Measurements from ENCODE around the gene APEH. TPM values are rescaled to one million over a fixed set of nuclear protein-coding genes. Genes with fewer than 3 reads are reported as not detected.
A peak's percentile ranks its signal among the peaks of the same experiment; 100 is the strongest.
"Not testable (repeated sequence)": the region's sequence is repeated elsewhere in the genome, so short reads cannot be mapped to it uniquely, and the experiment has no call there.

Gene APEH
- total and polyA plus RNA-seq, 9 of the 15 experiments (the other 6 are each of a cell fraction or from before 2014, with no cell fraction given) = 70.9 to 177 (median 117) TPM

DNA sequence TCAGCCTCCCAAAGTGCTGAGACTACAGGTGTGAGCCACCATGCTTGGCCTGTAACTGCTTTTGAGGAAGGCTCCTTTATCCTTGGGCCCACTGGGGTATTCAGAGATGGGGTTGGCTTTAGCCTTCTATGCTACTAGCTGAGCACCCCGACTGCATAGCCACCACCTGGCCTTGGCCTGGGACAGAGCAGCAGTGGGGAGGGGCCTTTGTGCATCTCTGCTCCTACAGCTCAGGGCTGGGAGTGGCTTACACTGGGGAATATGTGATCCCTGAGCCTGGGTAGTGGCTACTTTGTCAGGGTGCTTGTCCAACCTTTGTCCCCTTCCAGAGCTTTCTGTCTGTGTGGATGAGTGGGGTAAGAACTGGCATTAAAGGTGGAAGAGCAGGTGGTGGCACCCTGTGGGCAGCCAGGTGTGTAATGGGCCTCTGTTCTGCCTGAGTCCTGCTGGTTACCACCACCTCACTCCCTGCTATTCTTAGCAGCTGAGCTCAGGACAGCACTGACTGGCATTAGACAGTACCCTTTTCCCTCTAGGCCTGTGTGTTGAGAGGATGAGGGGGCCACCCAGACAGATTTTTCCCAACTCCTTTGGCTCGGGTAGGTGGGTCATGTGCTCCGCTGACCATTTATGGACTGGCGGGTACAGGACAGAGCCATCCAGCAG, 21.3 kb downstream of the APEH start:
- H3K27me3 ChIP-seq (ENCODE audit: control insufficient read depth in 2 of 2, insufficient read depth in 2 of 2, low read length in 2 of 2); intact Hi-C loops (cut with micrococcal nuclease); H3K9me3 ChIP-seq (replicated peaks; ENCODE audit: control insufficient read depth, insufficient read depth, low read depth, low read length); BruUV-seq (replicated peaks); H2AFZ ChIP-seq (ENCODE audit: low read depth, low read length); H4K20me1 ChIP-seq (replicated peaks; ENCODE audit: control insufficient read depth, insufficient read depth, low read length); H3K4me2 ChIP-seq (ENCODE audit: insufficient read depth, low read length); H3K9ac ChIP-seq (ENCODE audit: insufficient read depth in 1 of 2, low read depth in 2 of 2, low read length in 2 of 2); H3K4me3 ChIP-seq; DNase-seq (ENCODE audit: extremely low read depth in 1 of 4, low spot score in 3 of 4); H3K27ac ChIP-seq (ENCODE audit: extremely low read depth, low read depth, low read length); H3K9me1 ChIP-seq (ENCODE audit: control insufficient read depth, insufficient read depth, low read length); in situ Hi-C loops (cut with MboI); CTCF ChIA-PET (ENCODE audit: low intra/inter-chr PET ratio): not testable (repeated sequence)
- H3K79me2 ChIP-seq (ENCODE audit: control insufficient read depth, insufficient read depth, low read length) = peaks cover 16% of the 10 kb centered on the region
- FAIRE-seq (peak; percentile 63), ATAC-seq (peak; percentile 64)
- H3K36me3 ChIP-seq (ENCODE audit: control insufficient read depth, insufficient read depth, low read length) = peaks cover 31% of the 10 kb centered on the region; the same call in 2 of the 3 replicates
- peaks cover 0 to 14% of the 10 kb centered on the region in 2 experiments; a peak in 4 of 5 replicates for H3K4me1 ChIP-seq (replicated peaks in 1 of 2; ENCODE audit: control insufficient read depth in 2 of 2, insufficient read depth in 2 of 2, low read length in 2 of 2)
- WGBS (ENCODE audit: insufficient coverage, low coverage, missing lambda C conversion rate) = 100% methylated on average over 3 of the region's 4 CpGs
- POLR2A ChIA-PET = interaction anchor here (0.6 kb wide), 1 partner anchor 194 kb away, joined by 3 read pairs; no protein-coding TSS in a partner anchor

DNA sequence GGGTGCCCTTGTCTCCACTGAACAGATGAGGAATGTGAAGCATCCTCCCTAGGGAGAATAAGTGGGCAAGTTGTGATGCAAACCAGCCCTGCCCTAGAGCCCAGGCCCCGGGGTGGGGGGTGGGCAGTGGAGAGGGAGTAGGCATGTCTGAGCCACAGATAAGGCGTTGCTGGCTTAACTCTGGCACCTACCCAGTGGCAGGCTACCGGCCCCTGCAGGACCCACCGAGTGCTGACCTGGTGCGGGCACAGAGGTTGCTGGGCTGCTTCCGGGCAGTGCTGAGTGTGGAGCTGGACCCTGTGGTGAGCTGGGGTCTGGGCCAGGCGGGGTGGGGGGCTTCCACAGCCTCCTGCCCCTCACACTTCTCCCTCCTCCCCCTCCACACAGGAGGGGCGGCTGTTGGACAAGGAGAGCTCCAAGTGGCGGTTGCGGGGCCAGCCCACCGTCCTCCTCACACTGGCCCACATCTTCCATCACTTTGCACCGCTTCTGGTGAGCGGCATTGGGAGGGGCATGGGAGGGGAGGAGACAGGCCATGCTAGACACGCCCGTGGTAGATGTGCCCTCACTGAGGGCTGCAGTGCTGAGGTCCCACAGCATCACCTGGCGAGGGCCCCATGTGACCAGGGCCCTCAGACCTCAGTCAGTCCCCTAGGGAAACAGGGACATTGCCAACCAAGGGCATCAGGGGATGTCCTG, 25.3 kb downstream of the APEH start:
- H3K4me3 ChIP-seq = no peak overlapping the region
- peaks cover under 1% of the 10 kb centered on the region; the same call in 1 of the 3 replicates for H3K79me2 ChIP-seq (ENCODE audit: control insufficient read depth, insufficient read depth, low read length)
- H3K27me3 ChIP-seq (ENCODE audit: control insufficient read depth in 2 of 2, insufficient read depth in 2 of 2, low read length in 2 of 2) = no peaks in the 10 kb centered on the region
- peaks cover 0 to 10% of the 10 kb centered on the region in 2 experiments; a peak in 3 of 5 replicates for H3K4me1 ChIP-seq (replicated peaks in 1 of 2; ENCODE audit: control insufficient read depth in 2 of 2, insufficient read depth in 2 of 2, low read length in 2 of 2)
- ChIA-PET POLR2A (interaction anchor here (0.6 kb wide), 1 partner anchor 45 kb away, joined by 3 read pairs; no protein-coding TSS in a partner anchor), CTCF (ENCODE audit: low intra/inter-chr PET ratio) (no interaction called here)
- H2AFZ ChIP-seq (ENCODE audit: low read depth, low read length) = no peak overlapping the region
- no peak overlapping the region for H3K27ac ChIP-seq (ENCODE audit: extremely low read depth, low read depth, low read length)
- TF ChIP-seq ZNF253 (CRISPR knock-in tag; conservative IDR thresholded peaks at IDR 0.05) (no peak), THRAP3 (IDR thresholded peaks at IDR 0.05; ENCODE audit: borderline replicate concordance) (no peak), TEAD1 (CRISPR knock-in tag; IDR thresholded peaks at IDR 0.05) (no peak), ZFPM2 (CRISPR knock-in tag; IDR thresholded peaks at IDR 0.05) (no peak), ZC3H11A (IDR thresholded peaks at IDR 0.05; ENCODE audit: low read depth, low read length) (no peak), RBM39 (optimal IDR thresholded peaks at IDR 0.05; ENCODE audit: low read depth, low read length) (no peak), ZFP1 (CRISPR knock-in tag; IDR thresholded peaks at IDR 0.05) (no peak), RFX5 (IDR thresholded peaks at IDR 0.05; ENCODE audit: low read depth, low read length) (no peak), SAFB2 (IDR thresholded peaks at IDR 0.05; ENCODE audit: borderline replicate concordance, low read depth, low read length, severe bottlenecking) (no peak), GTF2A2 (tag; IDR thresholded peaks at IDR 0.05) (no peak), HDAC6 (IDR thresholded peaks at IDR 0.05; ENCODE audit: low read depth, low read length) (no peak), POLR2H (tag; IDR thresholded peaks at IDR 0.05; ENCODE audit: low read depth) (no peak)
- TF ChIP-seq, protein P1, sequence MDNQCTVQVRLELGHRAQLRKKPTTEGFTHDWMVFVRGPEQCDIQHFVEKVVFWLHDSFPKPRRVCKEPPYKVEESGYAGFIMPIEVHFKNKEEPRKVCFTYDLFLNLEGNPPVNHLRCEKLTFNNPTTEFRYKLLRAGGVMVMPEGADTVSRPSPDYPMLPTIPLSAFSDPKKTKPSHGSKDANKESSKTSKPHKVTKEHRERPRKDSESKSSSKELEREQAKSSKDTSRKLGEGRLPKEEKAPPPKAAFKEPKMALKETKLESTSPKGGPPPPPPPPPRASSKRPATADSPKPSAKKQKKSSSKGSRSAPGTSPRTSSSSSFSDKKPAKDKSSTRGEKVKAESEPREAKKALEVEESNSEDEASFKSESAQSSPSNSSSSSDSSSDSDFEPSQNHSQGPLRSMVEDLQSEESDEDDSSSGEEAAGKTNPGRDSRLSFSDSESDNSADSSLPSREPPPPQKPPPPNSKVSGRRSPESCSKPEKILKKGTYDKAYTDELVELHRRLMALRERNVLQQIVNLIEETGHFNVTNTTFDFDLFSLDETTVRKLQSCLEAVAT (IDR thresholded peaks at IDR 0.05) = no peak
- in situ Hi-C loops (cut with MboI) (no loop called here), intact Hi-C loops (cut with micrococcal nuclease) (no loop called here)
- H3K36me3 ChIP-seq (ENCODE audit: control insufficient read depth, insufficient read depth, low read length) = peaks cover 64% of the 10 kb centered on the region; the same call in 2 of the 3 replicates
- 80% methylated on average over 1 of the region's 16 CpGs for WGBS (ENCODE audit: insufficient coverage, low coverage, missing lambda C conversion rate)
- H3K9ac ChIP-seq (ENCODE audit: insufficient read depth in 1 of 2, low read depth in 2 of 2, low read length in 2 of 2) = no peak overlapping the region
- FAIRE-seq = no peak
- no TSS peak for BruUV-seq (replicated peaks)
- DNase-seq (ENCODE audit: extremely low read depth in 1 of 4, low spot score in 3 of 4) = no peak
- H3K9me1 ChIP-seq (ENCODE audit: control insufficient read depth, insufficient read depth, low read length) = peaks cover 3% of the 10 kb centered on the region
- no peaks in the 10 kb centered on the region for H3K9me3 ChIP-seq (replicated peaks; ENCODE audit: control insufficient read depth, insufficient read depth, low read depth, low read length)
- H3K4me2 ChIP-seq (ENCODE audit: insufficient read depth, low read length) = no peak overlapping the region
- ATAC-seq = no peak
- H4K20me1 ChIP-seq (replicated peaks; ENCODE audit: control insufficient read depth, insufficient read depth, low read length) = no peaks in the 10 kb centered on the region
